Heart left ventricle (tissue), 13 donors: ENCODE data around the gene SIPA1L2.

Source experiments
- POLR2A ChIP-seq, 2 donors: fragments of 450-650 bp; IDR thresholded peaks; one replicate each; pipeline ENCODE4 v1.6.1; 2017; ENCODE audit warnings: antibody characterized with exemption in 2 of 2, mild to moderate bottlenecking in 2 of 2, moderate library complexity in 2 of 2
- TF ChIP-seq, protein P1 (sequence below), 12 donors: fragments of 200-600 bp; sonication (generic) in 4 of 12; IDR thresholded peaks; one replicate each; pipeline versions ENCODE4 v1.5.0 to v1.8.0; 2018 to 2022; ENCODE audit warnings: antibody characterized with exemption in 12 of 12, mild to moderate bottlenecking in 5 of 12
- donor health status: ischemic (EF 13 %, LVEDD 7.1; RV severe dilation, severe dysfunction).
- donor health status: DM: no; HTN: yes; CAD: no.
- donor health status: DM: no; HTN: no; CAD: no.
- donor health status: ischemic (EF 25% LVEDD 6.9; RV normal size, moderate dysfunction).
- donor health status: ischemic (EF 25% LVEDD 5.7; RV mildly dilated, moderate dysfunction).
- donor health status: ischemic (EF 35%, LVEDD 5.7; RV mildly dilated, moderate dysfunction).
- donor health status: nonischemic (EF 11% LVEDD 7.7; RV severe dilation, severe dysfunction).
- donor health status: DM: yes; HTN: yes; CAD: no.
- donor health status: PGD.
- donor health status: ischemic (EF 29% LVEDD 5.4; RV normal size, mild dysfunction).
- donor health status: nonischemic (EF 23%, LVEDD 6.1; RV moderate dilation, normal function).

GRCh38 chr1:232590744-232591082, 39.2 kb downstream of the SIPA1L2 start:
- TF ChIP-seq POLR2A (IDR thresholded peaks at IDR 0.05), result no peak
- TF ChIP-seq, protein P1, sequence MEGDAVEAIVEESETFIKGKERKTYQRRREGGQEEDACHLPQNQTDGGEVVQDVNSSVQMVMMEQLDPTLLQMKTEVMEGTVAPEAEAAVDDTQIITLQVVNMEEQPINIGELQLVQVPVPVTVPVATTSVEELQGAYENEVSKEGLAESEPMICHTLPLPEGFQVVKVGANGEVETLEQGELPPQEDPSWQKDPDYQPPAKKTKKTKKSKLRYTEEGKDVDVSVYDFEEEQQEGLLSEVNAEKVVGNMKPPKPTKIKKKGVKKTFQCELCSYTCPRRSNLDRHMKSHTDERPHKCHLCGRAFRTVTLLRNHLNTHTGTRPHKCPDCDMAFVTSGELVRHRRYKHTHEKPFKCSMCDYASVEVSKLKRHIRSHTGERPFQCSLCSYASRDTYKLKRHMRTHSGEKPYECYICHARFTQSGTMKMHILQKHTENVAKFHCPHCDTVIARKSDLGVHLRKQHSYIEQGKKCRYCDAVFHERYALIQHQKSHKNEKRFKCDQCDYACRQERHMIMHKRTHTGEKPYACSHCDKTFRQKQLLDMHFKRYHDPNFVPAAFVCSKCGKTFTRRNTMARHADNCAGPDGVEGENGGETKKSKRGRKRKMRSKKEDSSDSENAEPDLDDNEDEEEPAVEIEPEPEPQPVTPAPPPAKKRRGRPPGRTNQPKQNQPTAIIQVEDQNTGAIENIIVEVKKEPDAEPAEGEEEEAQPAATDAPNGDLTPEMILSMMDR (IDR thresholded peaks at IDR 0.05), result no peak
